GM19324 (cell line): Measurements from ENCODE around the gene SIMC1.
"Not testable (repeated sequence)": the region's sequence is repeated elsewhere in the genome, so short reads cannot be mapped to it uniquely, and the experiment has no call there.

Experiments used
- ATAC-seq: cut with Tn5 transposase; IDR thresholded peaks from one replicate; pipeline ENCODE4 v1.9.1; 2021; ENCODE audit warnings: mild to moderate bottlenecking, moderate library complexity; ENCODE audit not compliant: unreplicated experiment, low FRiP score

Gene SIMC1

DNA sequence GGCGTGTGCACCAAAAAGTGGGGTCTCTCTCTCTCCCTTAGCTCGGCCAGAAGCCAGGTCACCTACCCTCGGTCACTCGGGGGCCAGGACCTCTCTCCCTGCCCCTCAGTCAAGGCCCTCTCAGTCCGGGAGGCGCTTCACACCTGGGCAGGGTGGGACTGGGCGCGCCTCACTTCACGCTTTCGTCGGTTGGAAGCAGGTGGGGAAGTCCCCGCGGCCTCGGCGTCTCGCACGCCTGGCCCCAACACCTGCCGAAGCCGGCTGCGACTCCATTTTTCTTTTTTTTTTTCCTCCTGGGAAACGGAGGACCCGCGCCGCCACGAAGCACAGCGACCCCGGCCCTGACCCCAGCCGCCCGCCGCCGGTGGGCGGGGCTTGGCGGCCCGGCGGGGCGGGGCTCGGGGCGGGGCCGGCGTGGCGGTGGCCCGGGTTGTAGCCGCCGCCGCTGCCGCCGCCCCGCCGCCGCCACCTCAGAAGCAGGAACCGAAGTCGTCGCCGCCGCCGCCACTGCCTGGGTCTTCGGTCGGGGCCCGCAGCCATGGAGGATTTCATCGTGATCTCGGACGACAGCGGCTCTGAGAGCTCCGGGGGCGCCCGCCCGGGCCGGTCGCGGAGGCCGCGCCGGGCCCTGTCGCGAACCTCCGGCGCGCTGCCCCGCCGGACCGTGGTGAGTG, at the start of gene SIMC1:
Gene SIMC1 (plus strand): TSS at position 454 of the 674 bp plus-strand sequence. CDS start 85 bp downstream, at position 539.
- ATAC-seq: peak; percentile 69

DNA sequence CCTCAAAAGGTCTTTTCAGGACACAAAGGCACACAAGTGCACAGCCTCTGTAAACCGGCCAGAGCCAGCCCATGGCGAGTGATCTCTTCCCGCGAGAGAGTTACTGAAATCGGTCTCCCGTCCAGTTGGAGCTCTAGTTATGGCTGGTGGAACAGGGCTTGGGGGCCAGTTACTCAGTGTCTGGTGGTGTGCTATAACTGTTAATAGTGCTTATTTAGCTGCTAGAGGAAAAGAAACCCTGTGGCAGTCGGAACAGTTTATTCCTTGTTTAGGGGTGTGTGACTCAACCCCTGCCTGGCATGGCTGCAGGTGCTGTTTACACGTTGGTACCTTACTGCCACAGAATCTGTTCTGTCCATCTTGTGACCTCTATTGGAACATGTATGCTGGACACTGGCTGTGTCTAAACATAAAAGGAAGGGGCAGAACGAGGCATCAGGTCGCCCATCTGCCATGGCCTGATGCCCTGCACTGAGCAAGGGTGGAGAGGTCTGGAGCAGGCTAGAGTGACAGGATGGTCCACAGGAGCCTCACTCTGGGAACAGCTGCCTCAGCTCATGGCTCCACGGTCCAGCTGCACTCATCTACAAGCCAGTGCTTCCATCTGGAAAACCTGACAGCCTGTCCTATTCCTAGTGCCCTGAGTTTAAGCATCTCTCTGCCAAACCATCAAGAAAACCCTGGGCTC, 49.6 kb upstream of the SIMC1 start:
- ATAC-seq: no peak

DNA sequence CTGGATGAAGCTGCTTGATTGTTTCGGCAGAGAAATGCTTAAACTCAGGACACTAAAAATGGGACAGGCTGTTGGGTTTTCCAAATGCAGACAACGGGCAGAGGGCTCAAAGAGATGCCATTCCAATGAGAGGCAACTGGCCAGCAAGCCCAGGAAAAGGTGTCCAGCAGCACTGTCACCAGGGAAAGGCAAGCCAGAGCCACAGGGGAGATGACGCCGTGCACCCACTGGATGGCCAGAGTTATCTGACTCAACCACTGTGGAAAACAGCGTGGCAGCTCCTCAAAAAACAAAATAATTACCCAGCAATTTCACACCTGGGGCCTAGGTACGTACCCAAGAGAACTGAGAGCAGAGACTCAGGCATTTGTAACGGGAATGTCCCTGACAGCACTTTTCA, 48.4 kb upstream of the SIMC1 start:
- no peak for ATAC-seq

DNA sequence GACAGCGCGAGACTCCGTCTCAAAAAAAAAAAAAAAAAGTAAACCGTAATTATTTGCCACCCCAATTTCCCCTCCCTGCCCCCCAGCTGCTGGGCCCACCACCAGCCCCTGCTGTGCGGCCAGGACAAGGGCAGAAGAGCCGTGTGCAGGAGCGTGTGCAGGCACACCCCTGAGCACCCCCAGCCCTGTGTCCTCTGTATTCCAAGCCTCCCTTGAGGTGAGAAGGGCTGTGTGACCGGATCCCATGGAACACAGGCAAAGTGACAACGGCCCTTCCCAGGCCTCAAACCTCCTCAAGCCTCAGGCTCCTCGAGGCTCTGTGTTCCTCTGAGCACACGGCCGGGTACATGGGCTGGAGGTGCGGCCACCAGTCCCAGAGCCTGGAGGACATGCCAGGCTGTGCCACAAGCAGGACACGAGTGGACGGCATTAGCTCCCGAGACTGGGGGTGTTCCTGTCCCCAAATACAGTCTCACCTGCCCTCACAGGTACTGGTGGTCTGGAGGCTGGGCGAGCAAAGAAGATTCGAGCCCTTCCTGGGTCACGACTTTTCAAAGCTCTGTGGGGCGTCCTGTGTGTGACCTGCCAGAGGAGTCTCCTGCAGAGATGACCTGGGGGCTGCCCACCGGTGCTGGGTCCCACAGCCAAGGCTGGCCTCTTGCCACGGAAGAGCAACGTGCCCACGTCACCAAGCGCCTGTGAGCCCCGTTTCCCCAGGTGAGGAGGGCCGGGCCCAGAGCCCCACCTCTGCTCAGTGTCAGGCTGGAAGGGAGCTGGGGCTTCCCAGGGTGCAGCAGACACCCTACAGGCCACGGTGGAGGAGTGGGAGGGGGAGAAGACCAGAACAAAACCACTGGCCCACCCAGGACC, 47.1 kb upstream of the SIMC1 start:
- no peak for ATAC-seq

DNA sequence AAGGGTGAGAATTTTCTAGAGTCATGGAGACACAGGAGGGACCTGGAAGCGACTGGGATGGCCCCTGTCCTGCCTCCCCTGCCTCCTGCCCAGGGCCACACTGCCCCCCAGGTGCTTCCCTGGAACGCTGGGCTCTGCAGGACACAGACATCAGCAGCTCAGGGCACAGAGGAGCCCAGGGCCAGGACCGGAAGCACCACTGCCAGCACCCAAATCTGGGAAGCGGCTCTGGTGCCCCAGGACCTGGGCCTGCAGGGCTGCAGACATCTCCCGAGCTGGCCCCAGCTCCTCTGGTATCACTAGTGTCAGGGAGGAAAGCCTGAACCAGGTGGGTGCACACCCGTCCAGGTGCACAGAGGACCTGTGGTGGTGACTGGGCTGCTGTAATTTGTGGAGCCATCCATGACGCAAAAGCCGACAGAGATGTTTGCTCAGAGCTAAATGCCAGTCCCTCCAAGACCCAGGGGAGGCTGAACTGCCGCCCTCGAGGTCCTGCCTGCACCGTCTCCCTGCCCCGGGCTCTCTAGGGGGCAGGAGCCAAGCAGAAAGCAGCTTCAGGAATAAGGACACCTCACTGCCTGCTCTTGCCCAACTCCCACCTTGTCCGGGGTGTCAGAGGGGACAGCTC, 46.0 kb upstream of the SIMC1 start:
- no peak for ATAC-seq

DNA sequence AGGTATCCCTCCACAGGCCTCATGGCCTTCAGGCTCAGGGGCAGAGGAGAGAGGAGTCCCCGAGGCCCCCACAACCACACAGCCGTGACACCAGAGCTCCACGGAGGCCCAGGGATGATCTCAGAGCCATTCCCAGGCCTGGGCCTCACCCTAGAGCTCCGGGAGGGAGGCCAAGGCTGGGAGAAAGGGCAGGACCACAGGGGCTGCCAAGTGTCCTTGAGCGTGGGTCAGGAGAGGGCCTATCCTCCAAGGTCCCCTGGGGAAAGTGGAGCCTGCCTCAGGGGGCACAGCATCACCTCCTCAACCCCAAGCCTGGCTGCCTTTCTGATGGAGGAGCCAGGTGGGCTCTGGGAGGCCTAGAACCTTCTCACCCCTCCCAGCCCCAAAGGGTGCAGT, 45.5 kb upstream of the SIMC1 start:
- ATAC-seq: not testable (repeated sequence)

DNA sequence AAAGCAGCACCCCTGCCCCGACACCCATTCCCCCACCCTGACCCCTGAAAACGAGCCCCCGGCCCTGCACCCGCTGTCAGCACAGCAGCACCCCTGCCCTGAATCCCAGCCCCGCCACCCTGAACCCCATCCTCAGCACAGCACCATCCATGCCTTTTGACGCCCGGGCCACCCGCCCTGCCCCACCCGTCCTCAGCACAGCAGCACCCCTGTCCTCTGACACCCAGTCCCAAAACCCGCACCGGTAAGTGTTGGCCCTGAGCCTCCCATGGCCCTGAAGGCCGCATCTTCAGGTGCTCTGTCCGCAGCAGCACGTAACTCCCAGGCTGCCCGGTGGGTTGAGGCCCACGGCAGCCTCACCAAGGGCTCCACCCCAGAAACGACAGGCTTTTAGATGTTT, 44.6 kb upstream of the SIMC1 start:
- not testable (repeated sequence) for ATAC-seq

DNA sequence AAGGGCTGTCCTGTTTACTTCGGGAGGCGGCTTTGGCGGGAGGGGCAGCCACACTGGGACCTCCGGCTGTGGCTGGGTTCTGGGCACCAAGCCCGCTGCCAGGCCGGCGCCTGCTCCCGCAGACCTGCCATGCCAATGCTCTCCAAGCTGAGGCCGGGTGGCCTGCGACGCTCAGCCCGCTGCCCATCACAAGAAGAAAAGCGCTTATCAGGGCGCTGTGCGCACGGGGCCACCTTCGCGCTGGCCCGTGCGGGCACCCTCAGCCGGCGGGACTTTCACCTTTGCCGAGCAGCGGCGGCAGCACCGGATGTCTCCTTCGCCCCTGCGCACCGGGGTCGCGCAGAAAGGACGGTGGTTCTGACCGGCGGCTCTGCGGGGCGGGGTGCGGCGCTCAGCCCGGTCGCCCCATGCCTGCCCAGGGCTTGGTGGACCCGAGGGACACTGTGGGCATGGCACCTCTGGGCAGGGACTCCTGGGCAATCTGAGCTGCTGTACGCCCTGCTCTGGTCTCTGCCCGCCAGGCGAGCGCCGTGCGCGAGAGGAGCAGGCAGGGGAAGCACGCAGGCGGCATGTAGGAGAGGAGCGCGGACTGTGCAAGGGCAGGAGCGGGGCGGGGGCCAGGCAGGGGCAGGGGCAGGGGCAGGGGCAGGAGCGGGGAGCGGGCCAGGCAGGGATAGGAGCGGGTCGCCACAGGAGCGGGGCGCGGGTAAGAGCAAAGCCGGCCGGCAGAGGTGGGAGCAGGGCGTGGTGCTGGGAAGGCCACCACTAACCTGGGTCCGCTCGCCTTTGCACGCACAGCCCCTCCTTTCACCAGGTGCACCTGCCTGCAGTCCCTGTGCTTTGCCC, 43.8 kb upstream of the SIMC1 start:
- ATAC-seq: not testable (repeated sequence)

DNA sequence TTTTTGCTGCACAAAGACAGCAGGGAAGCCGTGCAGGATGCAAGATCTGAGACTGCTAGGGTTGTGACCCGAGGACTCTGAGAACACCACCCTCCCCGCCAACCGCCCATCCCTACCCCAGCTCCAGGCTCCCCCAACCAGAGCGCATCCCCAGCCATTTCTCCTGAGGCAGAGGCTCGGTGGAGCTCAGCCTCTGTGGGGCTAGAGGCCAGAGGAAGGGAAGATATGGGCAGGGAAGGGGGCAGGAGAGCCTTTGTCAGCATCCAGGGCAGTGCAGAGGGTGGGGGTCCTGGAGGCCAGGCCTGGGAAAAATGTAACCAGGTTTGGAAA, 43.2 kb upstream of the SIMC1 start:
- ATAC-seq: not testable (repeated sequence)

DNA sequence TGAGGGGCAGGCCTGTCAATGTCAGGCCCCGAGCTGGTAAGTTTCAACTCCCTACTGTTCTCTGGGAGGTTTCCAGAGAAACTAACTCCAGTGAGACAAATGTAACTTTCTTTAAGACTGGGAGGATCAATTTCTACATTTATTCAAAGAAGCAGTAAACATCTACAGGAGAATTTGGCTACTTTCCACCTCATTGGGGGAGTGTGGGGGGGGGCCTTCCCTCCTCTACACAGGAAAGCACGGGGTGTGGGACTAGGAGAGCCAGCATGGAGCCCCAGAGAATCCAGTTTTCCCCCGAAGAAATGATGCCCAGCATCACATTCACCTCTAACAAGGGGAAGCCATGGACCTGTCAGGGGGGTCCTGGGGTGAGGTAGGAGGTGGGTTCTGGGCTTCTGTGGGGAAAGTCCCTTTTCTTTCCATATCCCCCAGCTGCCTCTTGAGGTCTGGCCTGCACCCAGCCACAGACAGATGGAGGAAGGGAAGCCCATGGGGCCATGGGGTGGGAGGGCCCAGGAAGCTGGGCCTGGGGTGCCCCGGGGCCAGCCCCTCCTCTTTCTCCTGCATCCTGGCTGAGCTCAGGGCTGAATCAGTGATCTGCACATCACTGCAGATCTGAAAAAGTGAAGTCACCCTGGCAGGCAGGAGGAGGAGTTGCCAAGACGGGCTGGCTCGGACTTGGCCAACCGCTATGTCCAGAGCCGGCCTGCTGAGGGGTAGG, 42.6 kb upstream of the SIMC1 start:
- not testable (repeated sequence) for ATAC-seq

DNA sequence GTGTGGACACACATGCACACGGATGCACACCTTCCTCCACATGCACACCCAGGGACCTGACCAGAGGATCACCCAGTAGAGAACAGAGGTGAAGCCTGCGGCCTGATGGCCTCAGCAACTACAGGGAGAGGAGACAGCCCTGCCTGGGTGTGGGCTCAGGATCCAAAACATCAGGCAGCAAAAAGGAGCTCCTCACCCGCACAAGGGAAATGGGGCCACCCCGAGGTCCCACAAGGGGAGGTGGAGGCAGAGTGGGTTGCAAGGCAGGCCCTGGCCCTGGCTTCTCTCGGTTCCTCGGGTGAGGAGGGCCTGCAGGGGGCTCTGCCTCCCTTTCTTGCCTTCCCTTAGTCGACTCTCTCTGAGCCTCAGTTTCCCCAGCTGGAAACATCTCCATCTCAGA, 41.4 kb upstream of the SIMC1 start:
- not testable (repeated sequence) for ATAC-seq

DNA sequence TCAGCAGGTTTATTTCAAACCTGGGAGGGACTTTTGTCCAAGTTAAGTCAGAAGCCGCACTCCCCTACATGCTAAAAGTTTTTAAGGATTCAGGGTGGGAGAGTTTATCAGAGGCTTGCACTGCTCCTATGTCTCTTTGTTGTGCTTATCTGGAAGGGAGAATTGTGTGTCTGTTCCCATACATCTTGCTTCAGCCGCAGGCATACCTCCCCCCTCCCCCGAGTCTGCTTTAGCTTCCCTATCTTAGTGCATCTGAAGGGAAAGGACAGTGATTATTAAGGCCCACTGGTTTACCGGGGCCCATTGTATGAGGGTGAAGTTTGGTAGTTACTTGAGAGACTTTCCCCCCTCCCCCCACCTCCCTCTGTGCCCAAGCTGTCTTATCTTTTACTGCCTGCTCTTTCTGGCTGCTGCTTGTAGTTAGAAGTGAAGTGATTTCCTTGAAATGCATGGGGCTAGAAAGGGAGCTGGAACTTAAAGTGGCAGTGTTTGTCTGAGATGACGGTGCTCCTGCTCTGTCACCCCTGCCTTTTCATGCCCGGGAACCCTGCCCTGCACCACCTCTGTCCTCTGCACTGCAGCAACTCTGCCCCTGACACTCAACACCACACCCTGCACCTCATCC, 40.9 kb upstream of the SIMC1 start:
- ATAC-seq: not testable (repeated sequence)

DNA sequence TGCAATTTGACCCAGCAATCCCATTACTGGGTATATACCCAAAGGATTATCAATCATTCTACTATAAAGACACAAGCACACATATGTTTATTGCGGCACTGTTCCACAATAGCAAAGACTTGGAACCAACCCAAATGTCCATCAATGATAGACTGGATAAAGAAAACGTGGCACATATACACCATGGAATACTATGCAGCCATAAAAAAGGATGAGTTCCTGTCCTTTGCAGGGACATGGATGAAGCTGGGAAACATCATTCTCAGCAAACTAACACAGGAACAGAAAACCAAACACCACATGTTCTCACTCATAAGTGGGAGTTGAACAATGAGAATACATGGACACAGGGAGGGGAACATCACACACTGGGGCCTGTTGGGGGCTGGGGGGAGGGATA, 39.9 kb upstream of the SIMC1 start:
- ATAC-seq: not testable (repeated sequence)

DNA sequence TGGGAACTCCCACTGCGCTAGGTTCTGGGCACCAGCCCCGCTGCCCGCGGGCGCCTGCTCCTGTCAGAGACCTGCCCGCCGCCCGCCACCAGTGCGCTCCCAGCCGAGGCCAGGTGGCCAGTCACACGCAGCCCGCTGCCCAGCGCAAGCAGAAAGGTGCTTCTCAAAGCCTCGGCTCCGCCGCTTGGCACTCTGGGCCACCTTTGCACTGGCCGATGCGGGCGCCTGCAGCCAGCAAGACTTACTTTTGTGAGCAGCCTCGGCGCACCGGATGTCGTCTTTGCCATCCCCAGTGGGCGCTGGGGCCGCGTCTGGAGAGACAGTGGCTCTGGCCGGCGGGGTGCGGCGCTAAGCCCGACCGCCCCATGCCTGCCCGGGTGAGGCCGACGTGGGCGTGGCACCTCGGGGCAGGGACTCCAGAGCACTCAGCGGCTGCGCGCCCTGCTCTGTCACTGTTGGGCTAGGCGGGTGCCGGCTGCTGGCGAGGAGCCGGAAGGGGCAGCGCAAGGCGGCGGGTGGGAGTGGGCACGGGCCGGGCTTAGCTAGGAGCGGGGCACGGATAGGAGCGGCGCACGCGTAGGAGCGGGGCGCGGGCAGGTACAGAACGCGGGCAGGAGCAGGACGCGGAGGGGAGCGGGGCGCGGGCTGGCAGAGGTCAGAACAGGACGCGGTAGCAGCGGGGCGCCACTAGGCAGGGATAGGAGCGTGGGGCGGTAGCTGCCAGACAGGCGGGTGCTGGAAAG, 39.1 kb upstream of the SIMC1 start:
- not testable (repeated sequence) for ATAC-seq

DNA sequence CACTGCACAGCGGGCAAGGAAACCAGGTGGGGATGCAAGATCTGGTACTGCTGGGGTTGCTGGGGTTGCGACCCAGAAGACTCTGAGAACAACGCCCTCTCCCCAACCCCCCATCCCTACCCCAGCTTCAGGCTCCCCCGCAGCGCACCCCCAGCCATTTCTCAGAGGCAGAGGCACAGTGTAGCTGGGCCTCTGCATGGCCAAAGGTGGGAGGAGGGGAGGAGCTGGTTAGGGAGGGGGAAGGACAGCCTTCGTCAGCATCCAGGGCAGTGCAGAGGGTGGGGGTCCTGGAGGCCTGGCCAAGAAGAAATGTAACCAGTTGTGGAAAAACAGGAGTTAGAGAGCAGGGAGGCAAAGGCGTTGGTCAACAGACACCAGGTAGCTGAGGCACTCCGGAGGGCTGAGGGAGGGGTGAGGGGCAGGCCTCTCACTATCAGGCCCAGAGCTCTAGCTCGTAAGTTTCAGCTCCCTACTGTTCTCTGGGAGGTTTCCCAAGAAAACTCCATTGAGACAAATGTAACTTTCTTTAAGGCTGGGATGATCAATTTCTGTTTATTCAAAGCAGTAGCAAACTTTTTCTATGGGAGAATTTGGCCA, 38.3 kb upstream of the SIMC1 start:
- not testable (repeated sequence) for ATAC-seq

DNA sequence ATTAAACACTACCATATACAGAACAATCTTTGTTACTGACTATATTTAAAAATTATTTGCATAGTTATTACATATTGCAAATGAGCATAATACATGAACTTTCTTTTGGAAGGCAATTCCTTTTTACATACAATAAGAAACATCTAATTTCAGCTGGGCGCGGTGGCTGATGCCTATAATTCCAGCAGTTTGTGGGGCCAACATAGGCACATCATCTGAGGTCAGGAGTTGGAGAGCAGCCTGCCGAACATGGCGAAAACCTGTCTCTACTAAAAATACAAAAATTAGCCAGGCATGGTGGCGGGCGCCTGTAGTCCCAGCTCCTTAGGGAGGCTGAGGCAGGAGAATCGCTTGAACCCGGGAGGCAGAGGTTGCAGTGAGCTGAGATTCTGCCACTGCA, 36.4 kb upstream of the SIMC1 start:
- no peak for ATAC-seq

DNA sequence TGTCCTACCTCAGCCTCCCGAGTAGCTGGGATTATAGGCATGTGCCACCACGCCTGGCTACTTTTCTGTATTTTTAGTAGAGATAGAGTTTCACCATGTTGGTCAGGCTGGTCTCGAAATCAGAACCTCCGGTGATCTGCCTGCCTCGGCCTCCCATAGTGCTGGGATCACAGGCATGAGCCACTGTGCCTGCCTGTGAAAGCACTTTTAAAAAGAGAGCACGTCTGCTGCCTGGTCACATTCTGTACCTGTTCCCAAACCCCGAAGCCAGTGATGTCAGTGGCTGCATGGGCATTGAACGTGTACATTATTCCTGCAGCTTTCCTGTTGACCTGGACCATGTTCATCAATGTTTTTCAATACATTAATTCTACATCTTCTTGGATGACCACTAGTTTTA, 35.1 kb upstream of the SIMC1 start:
- no peak for ATAC-seq

DNA sequence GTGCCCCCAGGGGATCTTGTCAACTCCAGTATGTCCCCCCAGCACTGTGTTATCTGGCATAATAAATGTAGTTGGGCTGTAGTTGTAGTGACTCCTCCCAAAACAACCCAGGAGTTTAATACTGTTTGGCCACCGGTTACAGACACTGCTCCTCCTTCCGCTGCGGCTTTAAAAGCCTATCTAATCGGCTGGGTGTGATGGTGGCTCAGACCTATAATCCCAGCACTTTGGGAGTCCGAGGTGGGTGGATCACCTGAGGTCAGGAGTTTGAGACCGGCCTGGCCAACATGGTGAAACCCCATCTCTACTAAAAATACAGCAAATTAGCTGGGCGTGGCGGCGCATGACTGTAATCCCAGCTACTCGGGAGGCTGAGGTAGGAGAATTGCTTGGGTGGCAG, 34.7 kb upstream of the SIMC1 start:
- ATAC-seq: not testable (repeated sequence)
